Left kidney (tissue), 2 donors: ENCODE results near the gene RORB. TPM values are rescaled to one million over a fixed set of nuclear protein-coding genes. Genes with fewer than 3 reads are reported as not detected.

ENCODE experiments used
- DNase-seq: peaks from one replicate; pipeline ENCODE4 v3.0.0-alpha.2; 2013
- polyA plus RNA-seq: library from polyadenylated mRNA; unstranded; fragments of 120-200 nt; gene quantifications from one replicate; pipeline ENCODE4 v1.2.1, GENCODE V29; 2013; ENCODE audit not compliant: insufficient read length

Gene RORB
- polyA plus RNA-seq, 1 donor: 0.20 TPM

DNA sequence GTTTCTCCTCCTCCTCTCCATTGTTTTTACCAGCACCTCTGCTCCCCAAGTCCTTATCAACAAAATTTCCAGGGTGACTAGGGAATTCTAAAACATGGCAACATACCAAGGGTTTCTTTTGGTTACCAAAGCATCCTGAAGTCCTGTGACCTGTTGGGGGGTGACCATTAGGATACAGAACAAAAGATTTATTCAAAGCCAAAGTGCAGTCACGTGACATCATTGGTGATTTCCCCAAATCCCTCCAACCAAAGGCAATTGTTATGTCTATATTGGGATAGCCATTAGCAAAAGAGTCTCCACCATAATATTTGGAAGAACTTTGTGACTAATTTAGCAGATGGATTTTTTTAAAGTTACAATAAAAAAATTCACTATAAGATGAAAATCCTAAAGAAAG, 222.2 kb downstream of the RORB start:
- DNase-seq: no peak

- no peak for DNase-seq
Observed at GRCh38 chr9:74721696-74722660, 224.8 kb downstream of the RORB start.

GRCh38 chr9:74724317-74724716, 227.2 kb downstream of the RORB start:
- no peak for DNase-seq

DNA sequence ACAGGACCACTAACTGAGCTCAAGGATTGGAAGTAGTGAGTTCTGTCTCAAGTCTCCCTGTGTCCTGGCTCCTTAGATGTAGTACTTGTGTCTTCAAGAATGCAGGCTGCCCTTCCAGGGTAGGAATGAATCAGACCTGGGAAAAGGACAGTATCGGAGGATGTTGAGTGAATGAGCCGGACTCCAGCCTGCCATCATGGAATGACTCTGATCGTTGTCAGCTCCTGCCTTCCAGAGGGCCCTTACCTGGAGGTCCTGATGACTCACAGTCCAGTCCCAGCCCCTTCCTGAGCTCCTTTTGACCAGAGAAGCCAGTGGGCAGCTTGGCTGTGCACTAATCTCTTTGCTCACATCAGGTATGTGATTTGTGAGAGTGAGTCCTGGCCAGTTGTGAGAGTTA, 229.4 kb downstream of the RORB start:
- DNase-seq: no peak

DNA sequence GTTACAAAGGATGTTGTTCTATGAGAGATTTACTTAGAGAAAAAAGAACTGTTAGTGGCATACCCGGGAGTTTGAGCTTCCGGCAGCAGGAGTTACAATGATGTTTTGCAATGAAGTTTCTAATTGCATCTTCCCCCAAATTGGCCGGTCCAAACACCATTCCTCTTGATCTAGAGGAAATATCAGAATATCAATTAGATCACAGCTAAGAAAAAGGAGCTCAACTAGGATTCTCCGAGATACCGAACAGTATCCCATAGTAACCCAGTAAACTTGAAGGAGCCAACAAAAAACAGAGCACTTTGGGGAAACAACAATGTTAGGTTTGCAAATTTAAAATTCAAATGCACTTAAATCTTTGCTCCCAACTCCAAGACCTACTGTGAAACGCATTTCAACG, 231.0 kb downstream of the RORB start:
- DNase-seq: no peak

GRCh38 chr9:74729136-74729695, 232.1 kb downstream of the RORB start:
- no peak for DNase-seq

DNA sequence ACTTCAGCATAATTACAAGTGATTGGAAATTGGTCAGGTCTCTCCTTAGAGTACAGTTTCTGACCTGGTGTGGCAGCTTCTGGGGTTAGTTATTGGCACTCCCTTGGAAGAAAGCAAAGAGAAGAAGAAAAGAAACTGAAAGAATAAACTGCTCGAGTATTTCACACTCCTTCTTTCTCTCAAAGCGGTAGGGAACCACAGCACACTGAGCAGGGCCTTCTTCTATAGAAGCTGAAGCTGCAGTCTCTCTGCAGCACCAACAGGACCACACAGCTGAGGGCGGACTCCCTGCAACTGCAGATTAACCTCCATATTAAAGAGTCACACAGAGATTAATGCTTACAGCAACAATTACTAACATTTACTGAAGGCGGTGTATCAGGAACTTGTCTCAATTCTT, 238.6 kb downstream of the RORB start:
- DNase-seq: no peak

GRCh38 chr9:74736646-74737045, 239.5 kb downstream of the RORB start:
- DNase-seq: no peak

DNA sequence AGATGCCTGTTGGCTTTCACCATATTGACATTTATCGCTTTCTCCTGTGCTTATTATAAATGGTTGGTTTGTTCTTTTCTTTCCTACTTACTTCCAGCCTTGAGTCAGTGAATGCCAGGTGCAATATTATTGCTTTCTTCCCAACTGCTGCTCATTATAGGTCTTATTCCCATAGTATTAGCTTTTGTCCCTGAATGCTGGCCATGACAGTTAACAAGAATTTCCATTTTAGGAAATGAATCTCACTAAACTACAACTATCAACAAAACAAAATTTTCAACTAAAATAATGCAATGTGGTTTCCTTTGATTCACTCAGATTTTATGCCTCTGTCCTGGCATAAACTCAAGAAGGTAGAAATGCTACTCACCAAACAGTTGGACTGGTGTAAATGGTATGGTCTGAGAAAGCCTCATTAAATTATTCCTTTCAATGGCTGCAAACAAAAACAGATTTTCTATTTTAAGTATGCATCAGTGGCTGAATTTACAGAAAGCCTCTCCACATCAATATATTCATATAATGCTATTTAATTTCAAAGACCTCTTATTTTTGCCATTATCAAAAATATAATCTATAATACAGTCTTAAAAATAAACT, 245.2 kb downstream of the RORB start:
- no peak for DNase-seq
